Peyer's patch (tissue), 4 donors: Measurements from ENCODE around the gene SH3GL1. TPM values are rescaled to one million over a fixed set of nuclear protein-coding genes. Genes with fewer than 3 reads are reported as not detected.

ENCODE experiments used
- DNase-seq, 3 donors: peaks; one replicate each; pipeline ENCODE4 v3.0.0-alpha.2; 2017 to 2019
- H3K27ac ChIP-seq, 4 donors: fragments of 200-600 bp; sonication (generic); one replicate each; pipeline ENCODE4 v1.5.1; 2016 to 2019
- H3K27me3 ChIP-seq, 2 donors: fragments of 200-600 bp; sonication (generic); one replicate each; pipeline ENCODE4 v1.5.1; 2019
- H3K36me3 ChIP-seq, 3 donors: fragments of 200-600 bp; sonication (generic); one replicate each; pipeline ENCODE4 v1.5.1; 2016 to 2019
- H3K4me1 ChIP-seq, 4 donors: fragments of 200-600 bp; sonication (generic); one replicate each; pipeline ENCODE4 v1.5.1; 2016 to 2019
- H3K4me3 ChIP-seq, 4 donors: fragments of 200-600 bp; sonication (generic); 1 replicate in 3 of 4; 2 replicates in 1 of 4; pipeline ENCODE4 v1.5.1; 2016 to 2019; ENCODE audit warnings: mild to moderate bottlenecking in 1 of 4
- H3K9me3 ChIP-seq, 4 donors: fragments of 200-600 bp; sonication (generic); one replicate each; pipeline ENCODE4 v1.5.1; 2016 to 2019; ENCODE audit warnings: mild to moderate bottlenecking in 1 of 4
- POLR2A ChIP-seq, 2 donors: fragments of 450-650 bp; IDR thresholded peaks; one replicate each; pipeline ENCODE4 v1.5.1; 2017; ENCODE audit warnings: antibody characterized with exemption in 2 of 2, mild to moderate bottlenecking in 2 of 2, moderate library complexity in 2 of 2
- total RNA-seq, 4 donors: library from RNA; depleted of rRNA; stranded (reverse); fragments of >200 nt; gene quantifications; one replicate each; pipeline ENCODE4 v1.1.0, GENCODE V29; 2016
- TF ChIP-seq, protein P1 (sequence below), 6 experiments: fragments of 450-650 bp in 4 of 6; fragments of 200-600 bp in 2 of 6; sonication (generic) in 1 of 6; IDR thresholded peaks; one replicate each; pipeline ENCODE4 v1.5.1; 2017 to 2019; ENCODE audit warnings: antibody characterized with exemption in 6 of 6, mild to moderate bottlenecking in 3 of 6, moderate library complexity in 1 of 6

The SH3GL1 gene
- total RNA-seq, 4 donors from 2014 or later, result 69.3 to 102 (median 73.9) TPM

DNA sequence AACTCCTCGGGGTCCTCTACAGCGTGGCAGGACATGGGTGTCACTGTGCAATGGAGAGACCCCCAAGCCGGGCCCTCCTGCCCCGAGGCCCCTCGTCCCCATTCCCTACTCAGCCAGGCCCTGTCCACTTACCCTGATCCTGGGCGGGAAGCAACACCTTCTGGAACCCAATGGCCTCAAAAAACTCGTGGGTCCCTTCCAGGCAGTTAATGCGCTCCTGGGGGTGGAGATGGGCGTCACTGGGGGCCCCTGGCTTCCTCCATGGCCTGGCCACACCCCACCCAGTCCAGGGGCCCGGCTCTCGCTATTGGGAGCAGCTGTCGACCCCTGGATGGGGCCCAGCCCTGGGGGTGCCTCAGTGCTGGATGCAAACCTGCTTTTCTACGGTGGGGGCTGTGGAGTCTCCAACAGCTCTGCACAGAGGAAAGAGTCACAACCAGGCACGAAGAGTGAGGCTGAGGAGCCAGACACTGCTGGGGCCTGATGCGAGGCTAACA lies 46.4 kb upstream of the SH3GL1 start:
- DNase-seq, result no peak
- peaks cover 0 to 74% (median 0%) of the 10 kb centered on the region in 3 donors for H3K36me3 ChIP-seq
- no peaks in the 10 kb centered on the region for H3K27me3 ChIP-seq
- H3K4me1 ChIP-seq, result peaks cover 0 to 4% (median 0%) of the 10 kb centered on the region in 4 donors
- no peaks in the 10 kb centered on the region for H3K9me3 ChIP-seq
- TF ChIP-seq POLR2A (IDR thresholded peaks at IDR 0.05), result no peak
- TF ChIP-seq, protein P1, sequence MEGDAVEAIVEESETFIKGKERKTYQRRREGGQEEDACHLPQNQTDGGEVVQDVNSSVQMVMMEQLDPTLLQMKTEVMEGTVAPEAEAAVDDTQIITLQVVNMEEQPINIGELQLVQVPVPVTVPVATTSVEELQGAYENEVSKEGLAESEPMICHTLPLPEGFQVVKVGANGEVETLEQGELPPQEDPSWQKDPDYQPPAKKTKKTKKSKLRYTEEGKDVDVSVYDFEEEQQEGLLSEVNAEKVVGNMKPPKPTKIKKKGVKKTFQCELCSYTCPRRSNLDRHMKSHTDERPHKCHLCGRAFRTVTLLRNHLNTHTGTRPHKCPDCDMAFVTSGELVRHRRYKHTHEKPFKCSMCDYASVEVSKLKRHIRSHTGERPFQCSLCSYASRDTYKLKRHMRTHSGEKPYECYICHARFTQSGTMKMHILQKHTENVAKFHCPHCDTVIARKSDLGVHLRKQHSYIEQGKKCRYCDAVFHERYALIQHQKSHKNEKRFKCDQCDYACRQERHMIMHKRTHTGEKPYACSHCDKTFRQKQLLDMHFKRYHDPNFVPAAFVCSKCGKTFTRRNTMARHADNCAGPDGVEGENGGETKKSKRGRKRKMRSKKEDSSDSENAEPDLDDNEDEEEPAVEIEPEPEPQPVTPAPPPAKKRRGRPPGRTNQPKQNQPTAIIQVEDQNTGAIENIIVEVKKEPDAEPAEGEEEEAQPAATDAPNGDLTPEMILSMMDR (IDR thresholded peaks at IDR 0.05), result no peak
- no peak overlapping the region for H3K27ac ChIP-seq
- H3K4me3 ChIP-seq, result no peak overlapping the region

DNA sequence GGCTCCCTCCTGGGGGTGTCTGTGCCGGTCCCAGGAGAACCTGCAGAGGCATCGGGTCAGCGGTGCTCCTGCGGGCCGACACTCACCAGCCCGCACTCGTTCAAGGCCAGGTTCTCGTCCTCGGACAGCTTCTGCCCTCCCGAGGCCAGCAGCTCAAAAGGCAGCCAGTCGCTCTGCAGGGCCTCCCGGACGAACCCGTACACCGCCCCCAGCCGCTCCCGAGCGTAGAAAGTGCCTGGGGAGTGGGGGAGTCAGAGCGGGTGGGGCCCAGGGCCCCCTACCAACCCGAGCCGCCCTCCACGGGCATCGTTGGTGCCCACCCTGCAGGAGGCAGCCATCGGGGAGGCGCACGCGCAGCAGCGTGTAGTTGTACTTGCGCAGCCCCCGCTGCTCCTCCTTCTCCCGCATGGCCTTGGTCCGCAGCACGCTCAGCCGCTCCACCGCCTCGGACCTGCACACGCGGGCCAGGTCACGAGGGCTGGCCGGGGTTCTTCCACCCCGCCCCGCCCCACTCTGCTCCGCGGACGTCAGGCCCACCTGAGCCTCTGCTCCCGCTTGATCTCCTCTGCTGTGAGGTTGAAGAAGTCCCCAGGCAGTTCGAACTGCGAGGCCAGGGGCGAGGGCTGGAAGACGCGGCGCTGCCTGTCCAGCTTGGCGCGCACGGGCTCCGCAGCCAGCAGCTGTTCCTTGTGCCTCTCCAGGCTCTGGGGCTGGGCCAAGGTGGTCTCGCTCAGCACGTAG lies 45.8 kb upstream of the SH3GL1 start:
- H3K36me3 ChIP-seq, result peaks cover 0 to 68% (median 0%) of the 10 kb centered on the region in 3 donors

DNA sequence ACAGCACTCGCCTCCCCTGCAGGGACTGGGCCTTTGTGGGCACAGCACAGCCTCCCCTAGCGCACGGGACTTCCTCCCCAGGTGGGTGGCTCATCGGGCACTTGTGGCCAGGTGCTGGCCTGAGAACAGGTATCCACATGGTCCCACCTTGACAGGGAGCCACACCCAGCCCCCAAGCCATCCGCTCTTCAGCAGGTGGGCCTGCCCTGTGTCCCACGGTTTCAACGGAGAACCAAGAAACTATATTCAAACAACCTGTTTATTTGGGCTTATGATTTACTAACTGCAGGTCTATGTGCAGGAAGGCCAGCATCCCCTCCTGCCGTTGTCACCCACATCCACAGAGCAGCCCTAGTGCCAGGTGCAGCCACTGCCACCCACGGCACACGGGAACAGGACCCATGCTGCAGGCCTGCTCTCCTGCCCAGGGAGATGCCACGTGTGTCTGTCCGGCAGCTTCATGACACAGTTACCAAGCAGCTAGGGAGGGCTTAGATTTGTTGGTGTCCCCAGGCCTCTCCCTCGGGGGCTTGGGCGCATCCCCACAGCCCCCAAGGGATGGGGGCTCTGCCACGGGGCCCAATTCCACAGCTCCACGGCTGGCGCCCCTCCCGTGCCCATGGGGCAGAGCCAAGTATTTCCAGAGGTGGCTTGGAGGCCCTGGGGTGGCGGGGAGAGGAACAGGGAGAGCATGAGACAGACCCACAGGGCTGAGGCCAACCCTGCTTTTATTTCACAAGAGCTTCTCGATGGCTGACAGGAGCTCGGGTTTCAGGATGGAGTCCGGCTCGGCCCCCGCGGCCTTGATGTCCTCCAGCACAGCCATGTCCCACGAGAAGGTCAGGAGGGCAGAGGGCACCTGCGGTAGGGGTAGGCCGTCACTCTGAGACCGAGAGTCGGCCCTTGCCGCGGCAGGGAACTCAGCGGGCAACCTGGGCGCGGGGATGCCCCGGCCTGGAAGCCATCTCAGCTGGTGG lies 44.7 kb upstream of the SH3GL1 start:
- DNase-seq, result no peak
- Histone ChIP-seq H3K9me3 (no peaks in the 10 kb centered on the region), H3K27ac (no peak overlapping the region), H3K36me3 (peaks cover 0 to 58% (median 0%) of the 10 kb centered on the region in 3 donors), H3K4me1 (peaks cover 0 to 4% (median 0%) of the 10 kb centered on the region in 4 donors), H3K4me3 (no peak overlapping the region), H3K27me3 (no peaks in the 10 kb centered on the region)
- TF ChIP-seq POLR2A (IDR thresholded peaks at IDR 0.05), result no peak
- TF ChIP-seq, protein P1 (IDR thresholded peaks at IDR 0.05), result no peak

More for the DNA sequence above, 45.8 kb upstream of the SH3GL1 start:
- Histone ChIP-seq H3K9me3 (no peaks in the 10 kb centered on the region), H3K4me3 (no peak overlapping the region), H3K27me3 (no peaks in the 10 kb centered on the region), H3K4me1 (peaks cover 0 to 4% (median 0%) of the 10 kb centered on the region in 4 donors), H3K27ac (no peak overlapping the region)
- DNase-seq, result no peak
- no peak for TF ChIP-seq POLR2A (IDR thresholded peaks at IDR 0.05)

DNA sequence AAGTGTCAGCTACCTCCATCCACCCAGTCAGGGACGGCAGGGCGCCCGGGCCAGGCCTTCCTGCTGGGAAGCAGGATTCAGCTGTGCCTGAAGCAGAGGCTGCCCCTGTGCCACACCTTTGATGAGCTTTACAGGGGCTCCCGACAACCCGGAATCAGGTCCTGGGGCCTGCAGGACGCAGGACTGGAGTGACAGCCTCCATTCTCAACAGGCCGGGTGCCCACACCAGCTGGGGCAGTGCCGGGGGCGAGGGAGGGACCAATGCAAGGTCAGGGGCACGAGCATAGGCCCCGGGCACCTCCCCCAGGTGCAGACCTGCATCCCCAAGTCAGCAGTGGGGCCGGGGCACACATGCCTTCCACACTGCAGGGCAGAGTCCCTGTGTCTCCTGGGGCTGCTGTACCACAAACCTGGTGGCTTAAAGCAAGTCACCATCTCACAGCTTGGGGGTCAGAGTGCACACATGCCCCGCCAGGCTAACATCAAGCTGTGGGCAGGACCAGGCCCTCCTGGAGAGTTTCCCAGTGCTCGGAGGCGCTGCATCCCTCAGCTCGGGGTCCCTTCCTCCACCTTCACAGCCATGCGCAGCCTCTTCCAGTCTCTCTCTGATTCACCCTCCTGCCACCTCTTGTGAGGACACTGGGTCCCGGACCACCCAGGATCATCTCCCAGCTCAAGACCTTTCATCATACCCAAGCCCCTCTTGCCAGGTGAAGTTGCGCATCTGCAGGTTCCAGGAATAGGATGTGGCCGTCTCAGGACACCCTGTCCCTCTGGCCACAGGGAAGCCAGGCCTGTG lies 43.8 kb upstream of the SH3GL1 start:
- Histone ChIP-seq H3K9me3 (no peaks in the 10 kb centered on the region), H3K4me3 (no peak overlapping the region), H3K4me1 (peaks cover 0 to 4% (median 0%) of the 10 kb centered on the region in 4 donors), H3K27me3 (no peaks in the 10 kb centered on the region), H3K36me3 (peaks cover 0 to 49% (median 0%) of the 10 kb centered on the region in 3 donors), H3K27ac (no peak overlapping the region)
- no peak for DNase-seq
- TF ChIP-seq, protein P1 (IDR thresholded peaks at IDR 0.05), result no peak
- TF ChIP-seq POLR2A (IDR thresholded peaks at IDR 0.05), result no peak

DNA sequence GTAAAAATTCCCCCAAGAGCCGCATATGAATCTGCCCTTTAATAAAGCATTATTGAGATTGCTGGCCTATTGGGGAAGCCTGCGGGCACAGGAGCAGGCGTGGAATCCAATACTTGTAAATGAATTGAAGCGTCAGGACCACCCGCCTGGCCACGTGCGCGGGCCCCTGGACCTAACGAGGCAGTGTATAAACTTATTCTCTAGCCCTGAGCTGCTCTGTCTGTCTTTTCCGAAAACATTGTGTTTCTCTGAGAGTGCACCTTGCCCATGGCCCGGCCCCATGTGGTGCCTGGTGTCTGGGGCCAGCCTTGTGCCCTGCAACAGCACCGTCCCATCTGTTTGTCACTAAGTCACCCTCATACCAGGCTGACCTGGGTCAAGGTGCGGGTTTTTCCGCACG lies 42.8 kb upstream of the SH3GL1 start:
- Histone ChIP-seq H3K27me3 (no peaks in the 10 kb centered on the region), H3K4me3 (no peak overlapping the region), H3K4me1 (peaks cover 0 to 4% (median 0%) of the 10 kb centered on the region in 4 donors), H3K27ac (no peak overlapping the region), H3K9me3 (no peaks in the 10 kb centered on the region), H3K36me3 (peaks cover 0 to 40% (median 0%) of the 10 kb centered on the region in 3 donors)
- no peak for TF ChIP-seq POLR2A (IDR thresholded peaks at IDR 0.05)
- TF ChIP-seq, protein P1 (IDR thresholded peaks at IDR 0.05), result no peak
- DNase-seq, result no peak
